Upper lobe of left lung (tissue), 4 donors: ENCODE measurements around the gene PRDM12.

Experiments
- CTCF ChIP-seq, 6 experiments: fragments of 450-650 bp in 4 of 6; fragments of 200-600 bp in 2 of 6; sonication (generic) in 2 of 6; IDR thresholded peaks; one replicate each; pipeline ENCODE4 v1.5.1; 2016 to 2019; ENCODE audit warnings: antibody characterized with exemption in 6 of 6
- POLR2A ChIP-seq, 4 donors: fragments of 450-650 bp; IDR thresholded peaks; one replicate each; pipeline ENCODE4 v1.5.1; 2016 to 2017; ENCODE audit warnings: antibody characterized with exemption in 4 of 4, mild to moderate bottlenecking in 2 of 4
- POLR2AphosphoS5 ChIP-seq, 2 donors: sonication (generic); formaldehyde crosslinking; IDR thresholded peaks; one replicate each; pipeline ENCODE4 v1.5.1; 2017; ENCODE audit warnings: antibody characterized with exemption in 2 of 2

DNA sequence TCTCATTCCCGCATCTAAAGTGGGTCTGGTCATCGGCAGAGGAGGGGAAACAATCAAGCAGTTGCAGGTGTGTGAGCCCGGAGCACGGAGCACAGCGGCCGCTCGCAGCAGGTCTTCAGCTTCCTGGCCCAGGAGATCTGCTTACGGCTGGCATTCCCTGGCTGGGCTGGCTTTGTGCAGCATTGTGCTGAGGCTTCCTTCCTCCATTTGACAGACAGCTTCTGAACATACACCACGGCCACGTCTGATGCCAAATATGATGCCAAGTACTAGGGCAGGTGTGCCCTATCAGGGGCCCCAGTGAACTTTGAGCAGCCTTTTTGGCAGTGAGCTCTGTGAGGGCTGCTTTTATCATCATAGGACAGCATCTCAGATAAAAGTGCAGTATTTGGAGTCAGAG is 47.9 kb upstream of the PRDM12 start:
- TF ChIP-seq CTCF (IDR thresholded peaks at IDR 0.05) (no peak), POLR2A (IDR thresholded peaks at IDR 0.05) (no peak), POLR2AphosphoS5 (IDR thresholded peaks at IDR 0.05) (no peak)
